Measurements from ENCODE around the gene GPR37L1. TPM values are rescaled to one million over a fixed set of nuclear protein-coding genes. Genes with fewer than 3 reads are reported as not detected.

The GPR37L1 gene
- total and polyA plus RNA-seq, 10 of the 15 experiments (the other 5 are each of a cell fraction or from before 2014, with no cell fraction given), result under 0.01 to 0.08 (median 0.02) TPM; not detected in 5

DNA sequence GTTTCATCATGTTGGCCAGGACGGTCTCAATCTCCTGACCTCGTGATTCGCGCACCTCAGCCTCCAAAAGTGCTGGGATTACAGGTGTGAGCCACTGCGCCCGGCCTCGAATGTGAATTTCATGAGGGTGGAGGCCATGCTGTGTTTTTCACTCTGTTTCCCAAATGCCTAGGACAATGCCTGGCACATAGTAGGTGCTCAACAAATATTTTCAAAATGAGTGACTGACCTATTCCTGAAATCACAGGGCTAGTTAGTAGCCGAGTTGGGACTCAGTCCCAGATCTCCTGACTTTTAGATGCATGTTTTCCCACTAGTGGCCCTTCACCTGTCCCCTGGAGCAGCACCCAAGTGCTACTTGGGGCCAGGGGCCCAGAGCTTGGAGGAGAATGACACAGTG lies 6.4 kb upstream of the GPR37L1 start:
- H3K4me3 ChIP-seq, result no peak overlapping the region
- no peak overlapping the region for H3K9ac ChIP-seq (ENCODE audit: control insufficient read depth, insufficient read depth, low read length)
- H3K27me3 ChIP-seq (replicated peaks in 1 of 2; ENCODE audit: control insufficient read depth in 2 of 2, insufficient read depth in 2 of 2, low read length in 1 of 2), result no peaks in the 10 kb centered on the region
- H4K20me1 ChIP-seq (ENCODE audit: control insufficient read depth, insufficient read depth), result no peaks in the 10 kb centered on the region
- DNase-seq (ENCODE audit: low read depth, low spot score) (no peak), ATAC-seq (no peak), FAIRE-seq (no peak)
- H3K27ac ChIP-seq (ENCODE audit: control insufficient read depth, insufficient read depth), result no peak overlapping the region
- ChIA-PET RAD21 (ENCODE audit: unreplicated experiment) (interaction anchor here (2.4 to 5.8 kb wide), 2 partner anchors 108 to 220 kb away, joined by 12 to 76 read pairs; partner anchors contain the start of gene ELF3), CTCF (interaction anchor here (3.6 to 10.5 kb wide), 2 partner anchors 107 to 116 kb away, joined by 22 to 171 read pairs; partner anchors contain the start of gene ELF3), POLR2A (no interaction called here), SMC1A (ENCODE audit: uncharacterized antibody, unreplicated experiment) (interaction anchor here (4.1 kb wide), 1 partner anchor 107 kb away, joined by 36 read pairs; the partner anchor contains the start of gene ELF3)
- H3K4me2 ChIP-seq (ENCODE audit: control insufficient read depth, insufficient read depth), result no peak overlapping the region
- TF ChIP-seq, protein P1, sequence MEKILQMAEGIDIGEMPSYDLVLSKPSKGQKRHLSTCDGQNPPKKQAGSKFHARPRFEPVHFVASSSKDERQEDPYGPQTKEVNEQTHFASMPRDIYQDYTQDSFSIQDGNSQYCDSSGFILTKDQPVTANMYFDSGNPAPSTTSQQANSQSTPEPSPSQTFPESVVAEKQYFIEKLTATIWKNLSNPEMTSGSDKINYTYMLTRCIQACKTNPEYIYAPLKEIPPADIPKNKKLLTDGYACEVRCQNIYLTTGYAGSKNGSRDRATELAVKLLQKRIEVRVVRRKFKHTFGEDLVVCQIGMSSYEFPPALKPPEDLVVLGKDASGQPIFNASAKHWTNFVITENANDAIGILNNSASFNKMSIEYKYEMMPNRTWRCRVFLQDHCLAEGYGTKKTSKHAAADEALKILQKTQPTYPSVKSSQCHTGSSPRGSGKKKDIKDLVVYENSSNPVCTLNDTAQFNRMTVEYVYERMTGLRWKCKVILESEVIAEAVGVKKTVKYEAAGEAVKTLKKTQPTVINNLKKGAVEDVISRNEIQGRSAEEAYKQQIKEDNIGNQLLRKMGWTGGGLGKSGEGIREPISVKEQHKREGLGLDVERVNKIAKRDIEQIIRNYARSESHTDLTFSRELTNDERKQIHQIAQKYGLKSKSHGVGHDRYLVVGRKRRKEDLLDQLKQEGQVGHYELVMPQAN (conservative IDR thresholded peaks at IDR 0.05), result no peak
- TF ChIP-seq, protein P2, sequence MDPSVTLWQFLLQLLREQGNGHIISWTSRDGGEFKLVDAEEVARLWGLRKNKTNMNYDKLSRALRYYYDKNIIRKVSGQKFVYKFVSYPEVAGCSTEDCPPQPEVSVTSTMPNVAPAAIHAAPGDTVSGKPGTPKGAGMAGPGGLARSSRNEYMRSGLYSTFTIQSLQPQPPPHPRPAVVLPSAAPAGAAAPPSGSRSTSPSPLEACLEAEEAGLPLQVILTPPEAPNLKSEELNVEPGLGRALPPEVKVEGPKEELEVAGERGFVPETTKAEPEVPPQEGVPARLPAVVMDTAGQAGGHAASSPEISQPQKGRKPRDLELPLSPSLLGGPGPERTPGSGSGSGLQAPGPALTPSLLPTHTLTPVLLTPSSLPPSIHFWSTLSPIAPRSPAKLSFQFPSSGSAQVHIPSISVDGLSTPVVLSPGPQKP (IDR thresholded peaks at IDR 0.05; ENCODE audit: low read depth, low read length), result no peak
- TF ChIP-seq, protein P3, sequence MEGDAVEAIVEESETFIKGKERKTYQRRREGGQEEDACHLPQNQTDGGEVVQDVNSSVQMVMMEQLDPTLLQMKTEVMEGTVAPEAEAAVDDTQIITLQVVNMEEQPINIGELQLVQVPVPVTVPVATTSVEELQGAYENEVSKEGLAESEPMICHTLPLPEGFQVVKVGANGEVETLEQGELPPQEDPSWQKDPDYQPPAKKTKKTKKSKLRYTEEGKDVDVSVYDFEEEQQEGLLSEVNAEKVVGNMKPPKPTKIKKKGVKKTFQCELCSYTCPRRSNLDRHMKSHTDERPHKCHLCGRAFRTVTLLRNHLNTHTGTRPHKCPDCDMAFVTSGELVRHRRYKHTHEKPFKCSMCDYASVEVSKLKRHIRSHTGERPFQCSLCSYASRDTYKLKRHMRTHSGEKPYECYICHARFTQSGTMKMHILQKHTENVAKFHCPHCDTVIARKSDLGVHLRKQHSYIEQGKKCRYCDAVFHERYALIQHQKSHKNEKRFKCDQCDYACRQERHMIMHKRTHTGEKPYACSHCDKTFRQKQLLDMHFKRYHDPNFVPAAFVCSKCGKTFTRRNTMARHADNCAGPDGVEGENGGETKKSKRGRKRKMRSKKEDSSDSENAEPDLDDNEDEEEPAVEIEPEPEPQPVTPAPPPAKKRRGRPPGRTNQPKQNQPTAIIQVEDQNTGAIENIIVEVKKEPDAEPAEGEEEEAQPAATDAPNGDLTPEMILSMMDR (IDR thresholded peaks at IDR 0.05 in 2 of 3, conservative IDR thresholded peaks at IDR 0.05 in 1 of 3; ENCODE audit: control insufficient read depth in 2 of 3, extremely low read depth in 1 of 3, insufficient read depth in 1 of 3, low read depth in 3 of 3, low read length in 3 of 3), result no peak
- TF ChIP-seq, protein P4, sequence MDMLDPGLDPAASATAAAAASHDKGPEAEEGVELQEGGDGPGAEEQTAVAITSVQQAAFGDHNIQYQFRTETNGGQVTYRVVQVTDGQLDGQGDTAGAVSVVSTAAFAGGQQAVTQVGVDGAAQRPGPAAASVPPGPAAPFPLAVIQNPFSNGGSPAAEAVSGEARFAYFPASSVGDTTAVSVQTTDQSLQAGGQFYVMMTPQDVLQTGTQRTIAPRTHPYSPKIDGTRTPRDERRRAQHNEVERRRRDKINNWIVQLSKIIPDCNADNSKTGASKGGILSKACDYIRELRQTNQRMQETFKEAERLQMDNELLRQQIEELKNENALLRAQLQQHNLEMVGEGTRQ (IDR thresholded peaks at IDR 0.05; ENCODE audit: borderline replicate concordance, low read depth, low read length), result no peak
- TF ChIP-seq SUZ12 (IDR thresholded peaks at IDR 0.05; ENCODE audit: unreplicated experiment), result no peak
- no peak for TF ChIP-seq MYB (IDR thresholded peaks at IDR 0.05; ENCODE audit: borderline replicate concordance, low read depth, low read length)
- TF ChIP-seq, protein P5, sequence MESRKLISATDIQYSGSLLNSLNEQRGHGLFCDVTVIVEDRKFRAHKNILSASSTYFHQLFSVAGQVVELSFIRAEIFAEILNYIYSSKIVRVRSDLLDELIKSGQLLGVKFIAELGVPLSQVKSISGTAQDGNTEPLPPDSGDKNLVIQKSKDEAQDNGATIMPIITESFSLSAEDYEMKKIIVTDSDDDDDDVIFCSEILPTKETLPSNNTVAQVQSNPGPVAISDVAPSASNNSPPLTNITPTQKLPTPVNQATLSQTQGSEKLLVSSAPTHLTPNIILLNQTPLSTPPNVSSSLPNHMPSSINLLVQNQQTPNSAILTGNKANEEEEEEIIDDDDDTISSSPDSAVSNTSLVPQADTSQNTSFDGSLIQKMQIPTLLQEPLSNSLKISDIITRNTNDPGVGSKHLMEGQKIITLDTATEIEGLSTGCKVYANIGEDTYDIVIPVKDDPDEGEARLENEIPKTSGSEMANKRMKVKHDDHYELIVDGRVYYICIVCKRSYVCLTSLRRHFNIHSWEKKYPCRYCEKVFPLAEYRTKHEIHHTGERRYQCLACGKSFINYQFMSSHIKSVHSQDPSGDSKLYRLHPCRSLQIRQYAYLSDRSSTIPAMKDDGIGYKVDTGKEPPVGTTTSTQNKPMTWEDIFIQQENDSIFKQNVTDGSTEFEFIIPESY (IDR thresholded peaks at IDR 0.05), result no peak
- no peak for TF ChIP-seq ZSCAN29 (IDR thresholded peaks at IDR 0.05)
- TF ChIP-seq SMARCA5 (IDR thresholded peaks at IDR 0.05), result no peak
- H3K9me3 ChIP-seq (replicated peaks; ENCODE audit: control insufficient read depth, insufficient read depth, low read length), result no peaks in the 10 kb centered on the region
- in situ Hi-C loops (cut with MboI) (no loop called here), intact Hi-C loops (cut with micrococcal nuclease; ENCODE audit: unreplicated experiment) (loop anchor here (5.0 kb wide), 1 partner anchor 239 kb away; no protein-coding TSS in a partner anchor)
- no peaks in the 10 kb centered on the region for H3K79me2 ChIP-seq (ENCODE audit: control insufficient read depth, insufficient read depth, low read length)
- BruUV-seq (replicated peaks), result no TSS peak
- peaks cover 14% of the 10 kb centered on the region for H3K4me1 ChIP-seq (ENCODE audit: control insufficient read depth, insufficient read depth, low read length)
- no peak overlapping the region for H2AFZ ChIP-seq (ENCODE audit: control insufficient read depth, low read depth, low read length)
- WGBS (ENCODE audit: insufficient coverage, insufficient replicate concordance, low lambda C conversion rate, missing lambda C conversion rate), result 79% methylated on average over 8 of the region's 8 CpGs
- H3K36me3 ChIP-seq (ENCODE audit: control insufficient read depth in 2 of 2, insufficient read depth in 2 of 2, low read length in 1 of 2), result no peaks in the 10 kb centered on the region
